ENCODE results near the gene EFCAB12. TPM values are rescaled to one million over a fixed set of nuclear protein-coding genes. Genes with fewer than 3 reads are reported as not detected.
A peak's percentile ranks its signal among the peaks of the same experiment; 100 is the strongest.

EFCAB12 gene
- total RNA-seq = 10 to 100 TPM in 1 of 6 donors, 1 to 10 TPM in 4, under 1 TPM in 1; 0.72 to 10.5 (median 5.1) TPM

DNA sequence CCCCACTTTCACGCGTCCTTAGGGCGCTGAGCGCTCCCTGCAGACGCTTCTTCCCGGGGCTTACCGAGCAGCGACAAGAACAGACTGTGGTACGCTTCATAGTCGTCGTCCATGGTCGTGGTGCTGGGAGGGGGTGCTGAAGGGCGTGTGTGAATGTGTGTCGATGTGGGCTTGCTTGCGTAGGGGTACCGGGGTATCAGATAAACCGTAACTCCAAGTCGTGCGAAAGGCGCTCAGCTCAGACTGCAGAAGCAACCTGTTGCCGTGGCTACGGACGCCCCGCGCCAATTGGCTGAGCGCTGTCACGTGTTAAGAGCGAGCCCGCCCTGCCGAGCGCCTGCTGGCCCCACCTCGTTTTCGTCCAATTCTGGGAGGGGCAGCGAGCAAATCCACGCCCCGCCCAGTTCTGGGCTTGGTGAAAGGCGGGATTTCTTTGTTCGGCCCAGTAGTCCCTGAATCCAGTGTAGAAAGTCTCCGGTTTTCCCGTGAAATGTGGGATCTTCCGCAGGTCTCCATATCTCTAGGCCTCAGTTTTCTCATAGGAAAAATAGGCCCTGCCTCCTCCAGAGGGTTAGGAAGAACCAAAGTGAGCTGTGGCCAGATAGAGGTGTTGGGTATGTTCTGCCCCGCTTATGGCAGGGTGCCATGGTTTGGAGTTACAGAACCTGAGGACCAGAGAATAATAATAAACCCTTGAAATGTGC, at the start of gene EFCAB12:
Gene EFCAB12 (minus strand): TSS at position 261 of the 704 bp plus-strand sequence. CDS start 148 bp downstream, at position 113.
- ATAC-seq (ENCODE audit: low FRiP score in 2 of 2) = peak; percentile 96 to 99
- 2 to 5% methylated on average over 18 to 42 of the region's 42 CpGs for WGBS, 2 donors
- peak within 1 kb of the TSS in 3 of 4 donors; percentile 41 to 72 (median 50) for H3K27ac ChIP-seq
- peak; percentile 99 to 100 for DNase-seq
- no peaks in the 10 kb centered on the region for H3K27me3 ChIP-seq
- H3K4me1 ChIP-seq = peaks cover 13 to 19% (median 15%) of the 10 kb centered on the region in 4 donors
- peaks cover 19 to 34% (median 26%) of the 10 kb centered on the region in 4 donors for H3K36me3 ChIP-seq
- no peaks in the 10 kb centered on the region for H3K9me3 ChIP-seq
- peak within 1 kb of the TSS; percentile 39 to 67 (median 54) for H3K4me3 ChIP-seq
- TF ChIP-seq POLR2A (IDR thresholded peaks at IDR 0.05) (peak in 1 of 4 donors; percentile 55), EP300 (IDR thresholded peaks at IDR 0.05) (no peak), POLR2AphosphoS5 (IDR thresholded peaks at IDR 0.05) (no peak)
- TF ChIP-seq, protein P1, sequence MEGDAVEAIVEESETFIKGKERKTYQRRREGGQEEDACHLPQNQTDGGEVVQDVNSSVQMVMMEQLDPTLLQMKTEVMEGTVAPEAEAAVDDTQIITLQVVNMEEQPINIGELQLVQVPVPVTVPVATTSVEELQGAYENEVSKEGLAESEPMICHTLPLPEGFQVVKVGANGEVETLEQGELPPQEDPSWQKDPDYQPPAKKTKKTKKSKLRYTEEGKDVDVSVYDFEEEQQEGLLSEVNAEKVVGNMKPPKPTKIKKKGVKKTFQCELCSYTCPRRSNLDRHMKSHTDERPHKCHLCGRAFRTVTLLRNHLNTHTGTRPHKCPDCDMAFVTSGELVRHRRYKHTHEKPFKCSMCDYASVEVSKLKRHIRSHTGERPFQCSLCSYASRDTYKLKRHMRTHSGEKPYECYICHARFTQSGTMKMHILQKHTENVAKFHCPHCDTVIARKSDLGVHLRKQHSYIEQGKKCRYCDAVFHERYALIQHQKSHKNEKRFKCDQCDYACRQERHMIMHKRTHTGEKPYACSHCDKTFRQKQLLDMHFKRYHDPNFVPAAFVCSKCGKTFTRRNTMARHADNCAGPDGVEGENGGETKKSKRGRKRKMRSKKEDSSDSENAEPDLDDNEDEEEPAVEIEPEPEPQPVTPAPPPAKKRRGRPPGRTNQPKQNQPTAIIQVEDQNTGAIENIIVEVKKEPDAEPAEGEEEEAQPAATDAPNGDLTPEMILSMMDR (IDR thresholded peaks at IDR 0.05) = no peak

DNA sequence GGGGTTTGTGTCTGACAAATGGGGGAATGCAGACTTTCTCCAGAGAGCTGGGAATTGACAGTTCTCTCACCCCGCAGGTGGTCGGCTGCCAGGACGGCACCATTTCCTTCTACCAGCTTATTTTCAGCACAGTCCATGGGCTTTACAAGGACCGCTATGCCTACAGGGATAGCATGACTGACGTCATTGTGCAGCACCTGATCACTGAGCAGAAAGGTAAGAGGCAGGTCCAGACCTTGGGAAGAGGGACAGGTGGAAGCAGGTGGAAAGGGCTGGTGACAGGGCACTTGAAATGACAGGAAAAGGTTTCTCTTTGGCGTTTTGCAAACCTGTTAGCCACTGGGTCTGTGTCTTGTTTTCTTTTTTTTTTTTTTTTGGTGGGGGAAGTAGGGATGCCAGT, 48.1 kb upstream of the EFCAB12 start:
- Histone ChIP-seq H3K27me3 (no peaks in the 10 kb centered on the region), H3K4me3 (no peak overlapping the region)

DNA sequence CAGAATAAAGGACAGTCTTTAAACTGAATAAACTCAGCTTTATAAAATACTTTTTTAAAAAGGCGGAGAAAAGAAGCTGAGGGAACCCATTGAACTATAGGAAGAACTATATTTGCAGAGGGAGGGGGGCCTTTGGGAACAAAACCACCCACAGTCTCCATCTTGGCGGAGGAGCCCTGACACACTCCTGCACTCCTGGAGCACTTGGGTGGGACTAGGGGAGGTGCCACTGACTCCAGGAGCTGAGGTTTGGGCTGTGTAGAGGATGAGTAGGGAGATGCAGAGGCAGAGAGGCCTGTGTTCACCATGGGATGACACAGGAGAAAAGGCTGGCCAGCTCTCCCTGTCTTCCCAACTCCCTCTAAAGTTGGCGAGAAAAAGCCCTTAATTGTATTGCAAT, 47.4 kb upstream of the EFCAB12 start:
- Histone ChIP-seq H3K27ac (no peak overlapping the region), H3K4me1 (peaks cover 0 to under 1% (median 0%) of the 10 kb centered on the region in 4 donors), H3K27me3 (no peaks in the 10 kb centered on the region), H3K9me3 (no peaks in the 10 kb centered on the region), H3K36me3 (peaks cover 7 to 72% (median 39%) of the 10 kb centered on the region in 4 donors), H3K4me3 (no peak overlapping the region)
- WGBS, 2 donors = 95 to 96% methylated on average over 3 of the region's 3 CpGs
- DNase-seq = no peak
- ATAC-seq (ENCODE audit: low FRiP score in 2 of 2) = no peak
- TF ChIP-seq, protein P1 (IDR thresholded peaks at IDR 0.05) = no peak
- TF ChIP-seq POLR2A (IDR thresholded peaks at IDR 0.05) (no peak), POLR2AphosphoS5 (IDR thresholded peaks at IDR 0.05) (no peak), EP300 (IDR thresholded peaks at IDR 0.05) (no peak)

More for the DNA sequence above, 48.1 kb upstream of the EFCAB12 start:
- Histone ChIP-seq H3K9me3 (no peaks in the 10 kb centered on the region), H3K4me1 (peaks cover 0 to 6% (median 1%) of the 10 kb centered on the region in 4 donors), H3K36me3 (peaks cover 5 to 70% (median 38%) of the 10 kb centered on the region in 4 donors), H3K27ac (no peak overlapping the region)
- DNase-seq (no peak), ATAC-seq (ENCODE audit: low FRiP score in 2 of 2) (no peak)
- TF ChIP-seq, protein P1 (IDR thresholded peaks at IDR 0.05) = no peak
- TF ChIP-seq EP300 (IDR thresholded peaks at IDR 0.05) (no peak), POLR2A (IDR thresholded peaks at IDR 0.05) (no peak), POLR2AphosphoS5 (IDR thresholded peaks at IDR 0.05) (no peak)
- 93 to 95% methylated on average over 6 of the region's 6 CpGs for WGBS, 2 donors

DNA sequence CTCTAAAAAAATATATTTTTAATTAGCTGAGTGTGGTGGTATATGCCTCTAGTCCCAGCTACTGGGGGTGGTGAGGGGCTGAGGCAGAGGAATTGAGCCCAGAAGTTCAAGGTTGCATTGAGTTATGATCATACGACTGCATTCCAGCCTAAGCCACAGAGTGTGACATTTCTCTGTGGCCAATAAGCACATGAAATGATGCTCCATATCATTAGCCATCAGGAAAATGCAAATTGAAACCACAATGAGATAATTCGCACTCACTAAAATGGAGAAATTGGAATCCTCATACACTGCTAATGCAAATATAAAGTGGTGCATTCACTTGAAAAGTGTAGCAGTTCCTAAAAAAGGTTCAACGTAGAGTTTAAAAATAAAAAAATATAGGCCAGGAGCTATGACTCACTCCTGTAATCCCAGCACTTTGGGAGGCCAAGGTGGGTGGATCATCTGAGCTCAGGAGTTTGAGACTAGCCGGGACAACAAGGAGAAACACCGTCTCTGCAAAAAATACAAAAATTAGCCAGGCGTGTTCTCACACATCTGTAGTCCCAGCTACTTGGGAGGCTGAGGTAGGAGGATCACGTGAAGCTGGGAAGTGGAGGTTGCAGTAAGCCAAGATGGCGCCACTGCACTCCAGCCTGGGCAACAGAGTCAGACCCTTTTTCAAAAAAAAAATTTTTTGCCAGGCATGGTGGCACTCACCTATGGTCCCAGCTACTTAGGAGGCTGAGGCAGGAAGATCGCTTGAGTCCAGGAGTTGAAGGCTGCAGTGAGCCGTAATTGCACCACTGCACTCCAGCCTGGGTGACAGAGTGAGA, 46.8 kb upstream of the EFCAB12 start:
- TF ChIP-seq POLR2AphosphoS5 (IDR thresholded peaks at IDR 0.05) (no peak), POLR2A (IDR thresholded peaks at IDR 0.05) (no peak), EP300 (IDR thresholded peaks at IDR 0.05) (no peak)
- TF ChIP-seq, protein P1 (IDR thresholded peaks at IDR 0.05) = no peak
- Histone ChIP-seq H3K36me3 (peaks cover 7 to 71% (median 35%) of the 10 kb centered on the region in 4 donors), H3K4me1 (no peaks in the 10 kb centered on the region), H3K4me3 (no peak overlapping the region), H3K27ac (no peak overlapping the region), H3K27me3 (no peaks in the 10 kb centered on the region), H3K9me3 (no peaks in the 10 kb centered on the region)
- WGBS, 2 donors = 95 to 96% methylated on average over 10 of the region's 10 CpGs
- DNase-seq (no peak), ATAC-seq (ENCODE audit: low FRiP score in 2 of 2) (no peak)
